Fibroblast of lung (primary cell): ENCODE data around the gene MEIOB.

Experiments
- EZH2 ChIP-seq: IDR thresholded peaks from 2 replicates; pipeline ENCODE4 v1.5.1; 2012; ENCODE audit warnings: low read length, control low read depth, mild to moderate bottlenecking; ENCODE audit errors: missing control alignments
- TF ChIP-seq, protein P1 (sequence below), 2 donors: IDR thresholded peaks in 1 of 2; conservative IDR thresholded peaks in 1 of 2; 1 replicate in 1 of 2; 2 replicates in 1 of 2; pipeline ENCODE4 v1.5.1; 2011 to 2012; ENCODE audit warnings: low read length in 2 of 2, control low read depth in 1 of 2, inconsistent platforms in 1 of 2, low read depth in 1 of 2, mild to moderate bottlenecking in 1 of 2

DNA sequence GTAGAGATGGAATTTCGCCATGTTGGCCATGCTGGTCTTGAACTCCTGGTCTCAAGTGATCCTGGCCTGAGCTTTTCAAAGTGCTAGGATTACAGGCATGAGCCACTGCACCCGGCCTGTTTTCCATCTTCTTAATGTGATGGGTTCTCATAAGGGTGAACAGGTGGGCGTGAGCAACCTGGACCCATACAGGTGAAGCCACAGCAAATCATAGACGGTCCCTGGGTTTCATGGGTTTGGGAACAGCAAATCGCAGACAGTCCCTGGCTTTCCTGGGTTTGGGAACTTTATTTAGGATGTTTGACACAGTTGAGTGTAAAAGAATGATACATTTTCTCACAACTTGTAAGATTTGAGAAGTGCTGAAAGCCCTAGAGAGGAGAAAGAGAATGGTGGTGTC, 12.9 kb upstream of the MEIOB start:
- TF ChIP-seq, protein P1, sequence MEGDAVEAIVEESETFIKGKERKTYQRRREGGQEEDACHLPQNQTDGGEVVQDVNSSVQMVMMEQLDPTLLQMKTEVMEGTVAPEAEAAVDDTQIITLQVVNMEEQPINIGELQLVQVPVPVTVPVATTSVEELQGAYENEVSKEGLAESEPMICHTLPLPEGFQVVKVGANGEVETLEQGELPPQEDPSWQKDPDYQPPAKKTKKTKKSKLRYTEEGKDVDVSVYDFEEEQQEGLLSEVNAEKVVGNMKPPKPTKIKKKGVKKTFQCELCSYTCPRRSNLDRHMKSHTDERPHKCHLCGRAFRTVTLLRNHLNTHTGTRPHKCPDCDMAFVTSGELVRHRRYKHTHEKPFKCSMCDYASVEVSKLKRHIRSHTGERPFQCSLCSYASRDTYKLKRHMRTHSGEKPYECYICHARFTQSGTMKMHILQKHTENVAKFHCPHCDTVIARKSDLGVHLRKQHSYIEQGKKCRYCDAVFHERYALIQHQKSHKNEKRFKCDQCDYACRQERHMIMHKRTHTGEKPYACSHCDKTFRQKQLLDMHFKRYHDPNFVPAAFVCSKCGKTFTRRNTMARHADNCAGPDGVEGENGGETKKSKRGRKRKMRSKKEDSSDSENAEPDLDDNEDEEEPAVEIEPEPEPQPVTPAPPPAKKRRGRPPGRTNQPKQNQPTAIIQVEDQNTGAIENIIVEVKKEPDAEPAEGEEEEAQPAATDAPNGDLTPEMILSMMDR (conservative IDR thresholded peaks at IDR 0.05 in 1 of 2, IDR thresholded peaks at IDR 0.05 in 1 of 2; ENCODE audit: low read depth in 1 of 2, low read length in 2 of 2) = no peak
- no peak for TF ChIP-seq EZH2
